ENCODE results near the gene NUMBL. TPM values are rescaled to one million over a fixed set of nuclear protein-coding genes. Genes with fewer than 3 reads are reported as not detected.

Gene NUMBL
- total and polyA plus RNA-seq, 9 of the 15 experiments (the other 6 are each of a cell fraction or from before 2014, with no cell fraction given) = 0.39 to 38.6 (median 6.6) TPM

GRCh38 chr19:40682431-40682964, 8.0 kb downstream of the NUMBL start (continued):
- TF ChIP-seq ATF4 (CRISPR knock-in tag; IDR thresholded peaks at IDR 0.05) (no peak), PTRF (tag; IDR thresholded peaks at IDR 0.05) (no peak), ZNF778 (CRISPR knock-in tag; IDR thresholded peaks at IDR 0.05) (no peak), MYNN (IDR thresholded peaks at IDR 0.05) (no peak), MYNN (CRISPR knock-in tag; IDR thresholded peaks at IDR 0.05) (no peak), FOXJ3 (CRISPR knock-in tag; IDR thresholded peaks at IDR 0.05) (no peak), STAG1 (CRISPR knock-in tag; IDR thresholded peaks at IDR 0.05; ENCODE audit: borderline replicate concordance) (no peak), GATA2 (CRISPR knock-in tag; IDR thresholded peaks at IDR 0.05) (no peak), ZFPM2 (CRISPR knock-in tag; IDR thresholded peaks at IDR 0.05) (no peak)
- TF ChIP-seq, protein P1, sequence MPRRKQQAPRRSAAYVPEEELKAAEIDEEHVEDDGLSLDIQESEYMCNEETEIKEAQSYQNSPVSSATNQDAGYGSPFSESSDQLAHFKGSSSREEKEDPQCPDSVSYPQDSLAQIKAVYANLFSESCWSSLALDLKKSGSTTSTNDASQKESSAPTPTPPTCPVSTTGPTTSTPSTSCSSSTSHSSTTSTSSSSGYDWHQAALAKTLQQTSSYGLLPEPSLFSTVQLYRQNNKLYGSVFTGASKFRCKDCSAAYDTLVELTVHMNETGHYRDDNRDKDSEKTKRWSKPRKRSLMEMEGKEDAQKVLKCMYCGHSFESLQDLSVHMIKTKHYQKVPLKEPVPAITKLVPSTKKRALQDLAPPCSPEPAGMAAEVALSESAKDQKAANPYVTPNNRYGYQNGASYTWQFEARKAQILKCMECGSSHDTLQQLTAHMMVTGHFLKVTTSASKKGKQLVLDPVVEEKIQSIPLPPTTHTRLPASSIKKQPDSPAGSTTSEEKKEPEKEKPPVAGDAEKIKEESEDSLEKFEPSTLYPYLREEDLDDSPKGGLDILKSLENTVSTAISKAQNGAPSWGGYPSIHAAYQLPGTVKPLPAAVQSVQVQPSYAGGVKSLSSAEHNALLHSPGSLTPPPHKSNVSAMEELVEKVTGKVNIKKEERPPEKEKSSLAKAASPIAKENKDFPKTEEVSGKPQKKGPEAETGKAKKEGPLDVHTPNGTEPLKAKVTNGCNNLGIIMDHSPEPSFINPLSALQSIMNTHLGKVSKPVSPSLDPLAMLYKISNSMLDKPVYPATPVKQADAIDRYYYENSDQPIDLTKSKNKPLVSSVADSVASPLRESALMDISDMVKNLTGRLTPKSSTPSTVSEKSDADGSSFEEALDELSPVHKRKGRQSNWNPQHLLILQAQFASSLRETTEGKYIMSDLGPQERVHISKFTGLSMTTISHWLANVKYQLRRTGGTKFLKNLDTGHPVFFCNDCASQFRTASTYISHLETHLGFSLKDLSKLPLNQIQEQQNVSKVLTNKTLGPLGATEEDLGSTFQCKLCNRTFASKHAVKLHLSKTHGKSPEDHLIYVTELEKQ (CRISPR knock-in tag; IDR thresholded peaks at IDR 0.05) = no peak

All from K562 (cell line).